K562 (cell line): ENCODE measurements around the gene HSPA1L. TPM values are rescaled to one million over a fixed set of nuclear protein-coding genes. Genes with fewer than 3 reads are reported as not detected.

Experiments
- ADNP ChIP-seq: fragments of 200-800 bp; sonication (Bioruptor generic); IDR thresholded peaks from 2 replicates; pipeline ENCODE4 v1.6.1; 2016; ENCODE audit warnings: missing genetic modification characterization, missing compliant biosample characterization
- BCOR ChIP-seq: fragments of 450-650 bp; IDR thresholded peaks from 2 replicates; pipeline ENCODE4 v1.6.1; 2016
- DDX20 ChIP-seq: fragments of 450-650 bp; IDR thresholded peaks from 2 replicates; pipeline ENCODE4 v1.6.1; 2016; ENCODE audit warnings: missing genetic modification characterization, low read depth, mild to moderate bottlenecking, missing compliant biosample characterization, moderate library complexity
- FOSL1 ChIP-seq: fragments of 200-800 bp; sonication (Bioruptor generic); conservative IDR thresholded peaks from 2 replicates; pipeline ENCODE4 v1.6.1; 2016; ENCODE audit warnings: missing genetic modification characterization, missing compliant biosample characterization
- MCM3 ChIP-seq: fragments of 450-650 bp; IDR thresholded peaks from 2 replicates; pipeline ENCODE4 v1.6.1; 2016
- NELFE ChIP-seq: IDR thresholded peaks from 2 replicates; pipeline ENCODE4 v1.6.1; 2011; ENCODE audit warnings: mild to moderate bottlenecking; ENCODE audit not compliant: insufficient read depth, insufficient read length
- NFIX ChIP-seq: fragments of 250-450 bp; sonication (Bioruptor Pico); IDR thresholded peaks from 2 replicates; pipeline ENCODE4 v1.4.0; 2020; ENCODE audit warnings: low read depth, mild to moderate bottlenecking, moderate library complexity
- OTX1 ChIP-seq: fragments of 450-650 bp; formaldehyde crosslinking; IDR thresholded peaks from 2 replicates; pipeline ENCODE4 v1.4.0; 2022; ENCODE audit warnings: mild to moderate bottlenecking
- PHB ChIP-seq: fragments of 250-450 bp; sonication (Bioruptor Pico); IDR thresholded peaks from 2 replicates; pipeline ENCODE4 v1.5.0; 2021
- SMARCA4 ChIP-seq: fragments of 450-650 bp; IDR thresholded peaks from 2 replicates; pipeline ENCODE4 v1.6.1; 2016
- SMARCE1 ChIP-seq: fragments of 450-650 bp; IDR thresholded peaks from 2 replicates; pipeline ENCODE4 v1.7.1; 2016; ENCODE audit warnings: mild to moderate bottlenecking
- SREBF1 ChIP-seq: fragments of 150-350 bp; IDR thresholded peaks from 2 replicates; pipeline ENCODE4 v1.6.1; 2014; ENCODE audit warnings: antibody characterized with exemption, low read depth, low read length, borderline replicate concordance
- STAT5A ChIP-seq: IDR thresholded peaks from 2 replicates; pipeline ENCODE4 v1.6.1; 2012; ENCODE audit warnings: low read length, inconsistent platforms, borderline replicate concordance
- polyA plus RNA-seq, 8 experiments: library from polyadenylated mRNA; depleted of rRNA in 4 of 8; stranded (reverse) in 5 of 8; unstranded in 3 of 8; fragments of >200 nt; fragmentation: Nextera tagmentation in 2 of 8; fragmentation: Illumina TruSeq in 1 of 8; extraction: Ambion mirVana in 2 of 8; extraction: Trizol in 1 of 8; gene quantifications; 2 replicates each; pipeline versions ENCODE4 v1.2.1 to v1.2.3, GENCODE V29; 2011 to 2014; ENCODE audit warnings: inconsistent platforms in 1 of 8, missing spikeins in 1 of 8
- total RNA-seq, 7 experiments: library from RNA; depleted of rRNA in 6 of 7; stranded (reverse); fragments of >200 nt in 6 of 7; fragmentation: Illumina TruSeq in 2 of 7; extraction: Trizol in 2 of 7; gene quantifications; 2 replicates each; pipeline versions ENCODE4 v1.2.1 to v1.2.3, GENCODE V29; 2011 to 2021; ENCODE audit warnings: low replicate concordance in 1 of 7
- TF ChIP-seq, protein P1 (sequence below): fragments of 150-350 bp; IDR thresholded peaks from 2 replicates; pipeline ENCODE4 v1.6.1; 2014; ENCODE audit warnings: low read depth, mild to moderate bottlenecking, low read length, borderline replicate concordance
- TF ChIP-seq, protein P2 (sequence below): fragments of 250-450 bp; sonication (Bioruptor Pico); IDR thresholded peaks from 2 replicates; pipeline ENCODE4 v1.6.1; 2021; ENCODE audit warnings: mild to moderate bottlenecking
- TF ChIP-seq, protein P3 (sequence below): fragments of 250-450 bp; sonication (Bioruptor Pico); IDR thresholded peaks from 2 replicates; pipeline ENCODE4 v1.4.0; 2020
- TF ChIP-seq, protein P4 (sequence below), 3 experiments: fragments of 200-800 bp in 1 of 3; sonication (Bioruptor generic) in 1 of 3; sonication (generic) in 1 of 3; formaldehyde crosslinking in 1 of 3; IDR thresholded peaks; 2 replicates each; pipeline versions ENCODE4 v1.6.1 to v1.8.0; 2016 to 2022; ENCODE audit warnings: mild to moderate bottlenecking in 2 of 3, missing compliant biosample characterization in 2 of 3, missing genetic modification characterization in 2 of 3, missing genetic modification reagents in 1 of 3
- TF ChIP-seq, protein P5 (sequence below): fragments of 250-450 bp; sonication (Bioruptor Pico); IDR thresholded peaks from 2 replicates; pipeline ENCODE4 v1.9.0; 2021; ENCODE audit warnings: mild to moderate bottlenecking, inconsistent platforms
- TF ChIP-seq, protein P6 (sequence below): sonication (generic); formaldehyde crosslinking; IDR thresholded peaks from 2 replicates; pipeline ENCODE4 v1.4.0; 2020; ENCODE audit warnings: mild to moderate bottlenecking, missing genetic modification reagents

HSPA1L gene
- total and polyA plus RNA-seq, 9 of the 15 experiments (the other 6 are each of a cell fraction or from before 2014, with no cell fraction given) = 0.14 to 2.1 (median 1.3) TPM

DNA sequence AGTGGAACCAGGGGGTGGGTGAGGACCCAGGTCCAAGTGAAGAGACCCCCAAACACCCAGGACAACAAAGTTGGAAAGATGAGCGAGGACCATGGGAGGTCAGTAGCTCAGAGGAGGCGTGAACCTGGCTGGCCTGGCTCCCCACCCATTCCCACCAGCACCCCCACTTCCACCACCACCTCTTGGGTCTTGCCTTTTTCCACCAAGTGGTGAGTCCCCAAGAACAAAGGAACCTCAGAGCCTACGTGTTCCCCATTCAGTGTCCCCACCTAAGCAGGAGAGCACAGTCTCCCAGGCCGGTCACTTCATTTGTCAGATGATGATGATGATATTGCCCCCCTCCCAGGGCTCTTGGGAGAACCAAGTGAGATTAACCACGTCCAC is 37.4 kb downstream of the HSPA1L start (continued):
- TF ChIP-seq, protein P1, sequence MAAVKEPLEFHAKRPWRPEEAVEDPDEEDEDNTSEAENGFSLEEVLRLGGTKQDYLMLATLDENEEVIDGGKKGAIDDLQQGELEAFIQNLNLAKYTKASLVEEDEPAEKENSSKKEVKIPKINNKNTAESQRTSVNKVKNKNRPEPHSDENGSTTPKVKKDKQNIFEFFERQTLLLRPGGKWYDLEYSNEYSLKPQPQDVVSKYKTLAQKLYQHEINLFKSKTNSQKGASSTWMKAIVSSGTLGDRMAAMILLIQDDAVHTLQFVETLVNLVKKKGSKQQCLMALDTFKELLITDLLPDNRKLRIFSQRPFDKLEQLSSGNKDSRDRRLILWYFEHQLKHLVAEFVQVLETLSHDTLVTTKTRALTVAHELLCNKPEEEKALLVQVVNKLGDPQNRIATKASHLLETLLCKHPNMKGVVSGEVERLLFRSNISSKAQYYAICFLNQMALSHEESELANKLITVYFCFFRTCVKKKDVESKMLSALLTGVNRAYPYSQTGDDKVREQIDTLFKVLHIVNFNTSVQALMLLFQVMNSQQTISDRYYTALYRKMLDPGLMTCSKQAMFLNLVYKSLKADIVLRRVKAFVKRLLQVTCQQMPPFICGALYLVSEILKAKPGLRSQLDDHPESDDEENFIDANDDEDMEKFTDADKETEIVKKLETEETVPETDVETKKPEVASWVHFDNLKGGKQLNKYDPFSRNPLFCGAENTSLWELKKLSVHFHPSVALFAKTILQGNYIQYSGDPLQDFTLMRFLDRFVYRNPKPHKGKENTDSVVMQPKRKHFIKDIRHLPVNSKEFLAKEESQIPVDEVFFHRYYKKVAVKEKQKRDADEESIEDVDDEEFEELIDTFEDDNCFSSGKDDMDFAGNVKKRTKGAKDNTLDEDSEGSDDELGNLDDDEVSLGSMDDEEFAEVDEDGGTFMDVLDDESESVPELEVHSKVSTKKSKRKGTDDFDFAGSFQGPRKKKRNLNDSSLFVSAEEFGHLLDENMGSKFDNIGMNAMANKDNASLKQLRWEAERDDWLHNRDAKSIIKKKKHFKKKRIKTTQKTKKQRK = no peak
- TF ChIP-seq, protein P2, sequence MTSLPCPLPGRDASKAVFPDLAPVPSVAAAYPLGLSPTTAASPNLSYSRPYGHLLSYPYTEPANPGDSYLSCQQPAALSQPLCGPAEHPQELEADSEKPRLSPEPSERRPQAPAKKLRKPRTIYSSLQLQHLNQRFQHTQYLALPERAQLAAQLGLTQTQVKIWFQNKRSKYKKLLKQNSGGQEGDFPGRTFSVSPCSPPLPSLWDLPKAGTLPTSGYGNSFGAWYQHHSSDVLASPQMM (CRISPR knock-in tag) = no peak
- no peak for TF ChIP-seq SMARCE1
- TF ChIP-seq OTX1 (CRISPR knock-in tag) = no peak
- no peak for TF ChIP-seq ADNP (tag)
- no peak for TF ChIP-seq NFIX (CRISPR knock-in tag)
- no peak for TF ChIP-seq PHB (CRISPR knock-in tag)
- no peak for TF ChIP-seq SMARCA4
- TF ChIP-seq, protein P3, sequence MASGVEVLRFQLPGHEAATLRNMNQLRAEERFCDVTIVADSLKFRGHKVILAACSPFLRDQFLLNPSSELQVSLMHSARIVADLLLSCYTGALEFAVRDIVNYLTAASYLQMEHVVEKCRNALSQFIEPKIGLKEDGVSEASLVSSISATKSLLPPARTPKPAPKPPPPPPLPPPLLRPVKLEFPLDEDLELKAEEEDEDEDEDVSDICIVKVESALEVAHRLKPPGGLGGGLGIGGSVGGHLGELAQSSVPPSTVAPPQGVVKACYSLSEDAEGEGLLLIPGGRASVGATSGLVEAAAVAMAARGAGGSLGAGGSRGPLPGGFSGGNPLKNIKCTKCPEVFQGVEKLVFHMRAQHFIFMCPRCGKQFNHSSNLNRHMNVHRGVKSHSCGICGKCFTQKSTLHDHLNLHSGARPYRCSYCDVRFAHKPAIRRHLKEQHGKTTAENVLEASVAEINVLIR (CRISPR knock-in tag) = no peak
- no peak for TF ChIP-seq SREBF1
- no peak for TF ChIP-seq BCOR
- TF ChIP-seq STAT5A = no peak
- TF ChIP-seq NELFE = no peak
- TF ChIP-seq, protein P4, sequence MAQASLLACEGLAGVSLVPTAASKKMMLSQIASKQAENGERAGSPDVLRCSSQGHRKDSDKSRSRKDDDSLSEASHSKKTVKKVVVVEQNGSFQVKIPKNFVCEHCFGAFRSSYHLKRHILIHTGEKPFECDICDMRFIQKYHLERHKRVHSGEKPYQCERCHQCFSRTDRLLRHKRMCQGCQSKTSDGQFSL (CRISPR knock-in tag; IDR thresholded peaks at IDR 0.05) = peak; percentile 94
- TF ChIP-seq, protein P4 (tag; IDR thresholded peaks at IDR 0.05) = no peak; a peak in 1 of 4 replicates
- TF ChIP-seq MCM3 = no peak
- no peak for TF ChIP-seq DDX20 (tag)
- TF ChIP-seq, protein P5, sequence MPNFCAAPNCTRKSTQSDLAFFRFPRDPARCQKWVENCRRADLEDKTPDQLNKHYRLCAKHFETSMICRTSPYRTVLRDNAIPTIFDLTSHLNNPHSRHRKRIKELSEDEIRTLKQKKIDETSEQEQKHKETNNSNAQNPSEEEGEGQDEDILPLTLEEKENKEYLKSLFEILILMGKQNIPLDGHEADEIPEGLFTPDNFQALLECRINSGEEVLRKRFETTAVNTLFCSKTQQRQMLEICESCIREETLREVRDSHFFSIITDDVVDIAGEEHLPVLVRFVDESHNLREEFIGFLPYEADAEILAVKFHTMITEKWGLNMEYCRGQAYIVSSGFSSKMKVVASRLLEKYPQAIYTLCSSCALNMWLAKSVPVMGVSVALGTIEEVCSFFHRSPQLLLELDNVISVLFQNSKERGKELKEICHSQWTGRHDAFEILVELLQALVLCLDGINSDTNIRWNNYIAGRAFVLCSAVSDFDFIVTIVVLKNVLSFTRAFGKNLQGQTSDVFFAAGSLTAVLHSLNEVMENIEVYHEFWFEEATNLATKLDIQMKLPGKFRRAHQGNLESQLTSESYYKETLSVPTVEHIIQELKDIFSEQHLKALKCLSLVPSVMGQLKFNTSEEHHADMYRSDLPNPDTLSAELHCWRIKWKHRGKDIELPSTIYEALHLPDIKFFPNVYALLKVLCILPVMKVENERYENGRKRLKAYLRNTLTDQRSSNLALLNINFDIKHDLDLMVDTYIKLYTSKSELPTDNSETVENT = no peak
- no peak for TF ChIP-seq FOSL1 (tag)
- TF ChIP-seq, protein P6, sequence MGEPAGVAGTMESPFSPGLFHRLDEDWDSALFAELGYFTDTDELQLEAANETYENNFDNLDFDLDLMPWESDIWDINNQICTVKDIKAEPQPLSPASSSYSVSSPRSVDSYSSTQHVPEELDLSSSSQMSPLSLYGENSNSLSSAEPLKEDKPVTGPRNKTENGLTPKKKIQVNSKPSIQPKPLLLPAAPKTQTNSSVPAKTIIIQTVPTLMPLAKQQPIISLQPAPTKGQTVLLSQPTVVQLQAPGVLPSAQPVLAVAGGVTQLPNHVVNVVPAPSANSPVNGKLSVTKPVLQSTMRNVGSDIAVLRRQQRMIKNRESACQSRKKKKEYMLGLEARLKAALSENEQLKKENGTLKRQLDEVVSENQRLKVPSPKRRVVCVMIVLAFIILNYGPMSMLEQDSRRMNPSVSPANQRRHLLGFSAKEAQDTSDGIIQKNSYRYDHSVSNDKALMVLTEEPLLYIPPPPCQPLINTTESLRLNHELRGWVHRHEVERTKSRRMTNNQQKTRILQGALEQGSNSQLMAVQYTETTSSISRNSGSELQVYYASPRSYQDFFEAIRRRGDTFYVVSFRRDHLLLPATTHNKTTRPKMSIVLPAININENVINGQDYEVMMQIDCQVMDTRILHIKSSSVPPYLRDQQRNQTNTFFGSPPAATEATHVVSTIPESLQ (CRISPR knock-in tag) = no peak
